ENCODE results near the gene NKD1. TPM values are rescaled to one million over a fixed set of nuclear protein-coding genes. Genes with fewer than 3 reads are reported as not detected.

NKD1 gene, protein sequence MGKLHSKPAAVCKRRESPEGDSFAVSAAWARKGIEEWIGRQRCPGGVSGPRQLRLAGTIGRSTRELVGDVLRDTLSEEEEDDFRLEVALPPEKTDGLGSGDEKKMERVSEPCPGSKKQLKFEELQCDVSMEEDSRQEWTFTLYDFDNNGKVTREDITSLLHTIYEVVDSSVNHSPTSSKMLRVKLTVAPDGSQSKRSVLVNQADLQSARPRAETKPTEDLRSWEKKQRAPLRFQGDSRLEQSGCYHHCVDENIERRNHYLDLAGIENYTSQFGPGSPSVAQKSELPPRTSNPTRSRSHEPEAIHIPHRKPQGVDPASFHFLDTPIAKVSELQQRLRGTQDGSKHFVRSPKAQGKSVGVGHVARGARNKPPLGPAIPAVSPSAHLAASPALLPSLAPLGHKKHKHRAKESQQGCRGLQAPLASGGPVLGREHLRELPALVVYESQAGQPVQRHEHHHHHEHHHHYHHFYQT
- total RNA-seq, result under 0.01 TPM in 1 of 2 replicates, not detected in the other

DNA sequence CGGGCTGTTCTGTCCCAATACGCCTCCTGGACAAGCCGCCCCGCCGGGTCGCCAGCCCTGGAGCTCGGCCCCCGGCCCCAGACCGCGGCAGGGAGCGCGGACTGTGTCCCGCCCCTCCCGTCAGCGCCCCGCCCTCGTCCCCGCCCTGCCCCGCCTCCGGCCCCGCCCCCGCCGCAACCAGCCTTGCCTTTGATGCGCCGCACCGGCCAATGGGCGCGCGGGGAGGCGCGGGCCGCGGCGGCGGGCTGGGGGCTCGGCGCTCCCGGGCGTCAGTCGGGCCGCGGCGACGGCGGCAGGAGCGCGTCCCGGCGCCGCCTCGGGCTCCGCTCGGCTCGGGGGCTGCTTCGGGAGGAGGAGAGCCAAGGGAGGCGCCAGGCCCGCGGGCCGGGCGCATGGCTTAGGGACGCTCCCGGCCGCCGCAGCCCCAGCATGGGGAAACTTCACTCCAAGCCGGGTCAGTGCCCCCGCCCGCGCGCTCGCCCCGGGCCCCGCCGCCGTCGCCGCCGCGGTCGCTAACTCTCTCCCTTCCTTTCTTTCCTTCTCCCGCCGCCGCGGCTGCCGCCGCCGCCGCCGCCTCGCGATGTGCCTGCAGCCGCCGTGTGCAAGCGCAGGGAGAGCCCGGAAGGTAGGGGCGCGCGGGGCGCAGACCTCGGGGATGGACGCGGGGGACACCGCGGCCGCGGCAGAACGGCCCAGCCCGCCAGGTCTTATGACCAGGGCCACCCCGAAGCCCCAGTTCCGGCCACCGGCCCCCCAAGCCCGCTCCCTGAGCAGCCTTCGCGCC lies at the start of gene NKD1:
TSS of gene NKD1 (plus strand) at position 272 of the 784 bp plus-strand sequence. CDS start at position 430, 158 bp downstream.

DNA sequence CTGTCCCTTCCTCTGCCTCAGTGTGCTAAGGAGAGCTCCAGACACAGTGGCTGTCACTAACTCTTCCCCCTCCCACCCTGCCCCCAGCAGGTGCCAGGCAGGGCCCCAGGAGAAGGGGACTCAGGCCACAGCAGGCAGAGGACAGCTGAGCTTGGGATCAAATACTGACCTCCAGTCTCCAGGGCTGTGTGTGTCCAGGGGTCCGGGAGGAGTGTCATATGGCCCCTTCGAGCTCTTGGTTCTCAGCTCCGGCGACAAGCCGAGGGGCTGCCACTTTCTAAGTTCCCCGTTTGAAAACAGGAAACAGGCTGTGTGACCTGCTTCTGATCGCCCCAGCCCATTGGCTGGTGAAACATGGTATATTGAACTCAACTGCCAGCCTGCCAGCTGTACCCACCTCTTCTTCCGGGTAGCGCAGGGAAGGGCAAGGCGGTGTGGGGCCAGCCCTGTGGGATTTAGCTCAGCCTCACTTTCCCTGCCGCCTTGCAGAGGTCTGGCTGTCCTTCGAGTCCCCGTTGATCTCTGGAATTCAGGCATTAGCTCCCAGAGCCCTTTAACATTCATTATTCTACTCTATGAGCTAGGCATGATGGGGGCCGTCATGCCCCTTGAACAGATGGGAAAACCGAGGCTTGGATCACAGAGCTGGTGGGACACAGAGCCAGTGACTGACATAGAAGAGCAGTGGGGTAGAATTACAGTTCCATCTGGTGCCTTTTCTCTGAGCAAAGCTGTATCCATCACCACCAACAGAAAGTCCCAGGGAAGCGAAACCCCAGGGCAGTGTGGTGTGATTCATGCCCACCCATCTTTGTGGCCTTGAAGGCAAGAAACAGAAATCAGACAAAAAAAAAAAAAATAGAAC lies 133.1 kb downstream of the NKD1 start, which contains the start of gene SNX20:
TSS of gene SNX20 (minus strand) at position 292 of the 865 bp plus-strand sequence. CDS start 3,786 bp downstream, outside the sequence.

GRCh38 chr16:50692999-50693781 lies 145.0 kb downstream of the NKD1 start, which contains the start of gene NOD2:
Gene NOD2 (plus strand): TSS chr16:50693606. CDS start chr16:50699496, 5,890 bp downstream.

Other genes starting within 250 kb of the NKD1 start
- gene BRD7, start 179.4 kb upstream of the NKD1 start, total RNA-seq, result 32.0 and 43.3 TPM in 2 replicates
- gene SNX20, start 132.9 kb downstream of the NKD1 start, total RNA-seq, result not detected in 2 replicates
- under 0.01 TPM in 1 of 2 replicates, not detected in the other for gene NOD2, start 145.2 kb downstream of the NKD1 start, total RNA-seq
- 25.2 and 29.9 TPM in 2 replicates for gene CYLD, start 193.7 kb downstream of the NKD1 start, total RNA-seq